HL-60 (cell line): Measurements from ENCODE around the gene NSFL1C.

ENCODE experiments used
- CTCF ChIP-seq: IDR thresholded peaks from one replicate; pipeline ENCODE4 v1.5.1; 2011; ENCODE audit warnings: low read length, control low read depth, inconsistent platforms; ENCODE audit not compliant: insufficient read depth
- GABPA ChIP-seq: IDR thresholded peaks from 2 replicates; pipeline ENCODE4 v1.6.1; 2012; ENCODE audit warnings: low read depth
- REST ChIP-seq: IDR thresholded peaks from 2 replicates; pipeline ENCODE4 v1.6.1; 2012; ENCODE audit warnings: low read depth; ENCODE audit not compliant: insufficient replicate concordance

GRCh38 chr20:1505871-1506270 lies 39.2 kb upstream of the NSFL1C start:
- no peak for TF ChIP-seq CTCF
- no peak for TF ChIP-seq GABPA
- no peak for TF ChIP-seq REST
